ENCODE measurements around the gene RAB43.

RAB43 gene

DNA sequence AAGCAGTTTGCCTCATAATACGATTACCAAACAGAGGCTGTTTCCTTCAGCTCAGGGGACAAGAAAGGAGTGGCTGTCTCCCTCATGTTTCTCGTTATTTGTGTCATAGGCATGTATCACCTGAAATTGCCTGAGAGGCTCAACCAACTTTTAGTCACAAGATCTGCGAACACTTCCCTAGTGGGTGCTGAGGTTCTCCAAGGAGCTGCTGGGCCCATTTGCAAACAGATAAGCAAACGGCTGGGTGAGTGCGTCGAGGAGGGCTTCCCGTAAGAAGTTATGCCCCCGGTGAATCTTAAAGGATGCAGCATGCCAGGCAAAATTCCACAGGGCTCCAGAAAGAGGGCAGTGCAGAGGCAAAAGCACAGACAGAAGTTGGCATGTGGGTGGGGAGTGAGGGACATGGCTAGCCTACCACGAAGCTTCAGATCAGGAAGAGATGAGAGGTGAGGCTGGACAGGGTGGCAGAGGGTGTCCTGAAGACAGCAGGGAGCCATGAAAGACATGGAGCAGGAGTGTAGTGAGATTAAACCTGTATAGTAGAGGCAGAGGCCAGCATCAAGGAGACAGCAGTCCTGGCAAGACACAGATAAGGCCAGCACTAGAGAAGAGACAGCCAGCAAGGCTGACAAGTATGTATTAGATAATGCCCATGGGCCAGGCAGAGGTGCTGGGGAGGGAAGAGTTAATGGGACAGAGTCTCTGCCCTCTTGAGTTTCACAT lies 65.0 kb downstream of the RAB43 start:
- FAIRE-seq (no peak), DNase-seq (ENCODE audit: insufficient read length, low spot score) (no peak)
- TF ChIP-seq TAF1 (IDR thresholded peaks at IDR 0.05; ENCODE audit: low read depth, low read length): no peak

DNA sequence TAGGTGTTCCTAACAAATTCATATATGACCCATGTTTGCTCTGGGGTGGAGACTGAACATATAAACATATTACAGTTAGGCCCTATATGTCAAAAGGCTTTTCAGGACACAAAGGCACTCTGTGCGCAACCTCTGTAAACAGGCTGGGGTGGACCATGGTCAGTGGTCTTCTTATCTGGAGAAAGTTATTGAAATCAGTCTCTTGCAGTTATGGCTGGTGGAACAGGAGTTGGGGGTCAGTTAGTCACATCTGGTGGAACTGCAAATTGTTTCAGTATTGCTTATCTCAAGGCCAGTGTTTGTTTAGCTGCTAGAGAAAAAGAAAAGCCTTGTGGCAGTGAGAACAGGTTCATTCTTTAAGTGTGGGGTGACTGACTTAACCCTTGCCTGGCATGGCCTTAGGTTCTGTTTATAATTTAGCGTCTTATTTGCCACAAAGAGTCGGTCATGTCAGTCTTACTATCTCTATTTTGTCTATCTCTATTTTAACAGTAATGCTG lies 66.9 kb downstream of the RAB43 start:
- no peak for DNase-seq (ENCODE audit: insufficient read length, low spot score)
- TF ChIP-seq POLR2AphosphoS5 (IDR thresholded peaks at IDR 0.05; ENCODE audit: low read depth, low read length) (no peak), PAX5 (IDR thresholded peaks at IDR 0.05; ENCODE audit: insufficient read depth, low read length, severe bottlenecking) (no peak), POLR2A (IDR thresholded peaks at IDR 0.05; ENCODE audit: low read depth, low read length) (no peak), POU2F2 (IDR thresholded peaks at IDR 0.05; ENCODE audit: low read depth, low read length) (no peak), SPI1 (IDR thresholded peaks at IDR 0.05; ENCODE audit: low read depth, low read length) (no peak), TAF1 (IDR thresholded peaks at IDR 0.05; ENCODE audit: low read depth, low read length) (no peak)
- no peak for FAIRE-seq

DNA sequence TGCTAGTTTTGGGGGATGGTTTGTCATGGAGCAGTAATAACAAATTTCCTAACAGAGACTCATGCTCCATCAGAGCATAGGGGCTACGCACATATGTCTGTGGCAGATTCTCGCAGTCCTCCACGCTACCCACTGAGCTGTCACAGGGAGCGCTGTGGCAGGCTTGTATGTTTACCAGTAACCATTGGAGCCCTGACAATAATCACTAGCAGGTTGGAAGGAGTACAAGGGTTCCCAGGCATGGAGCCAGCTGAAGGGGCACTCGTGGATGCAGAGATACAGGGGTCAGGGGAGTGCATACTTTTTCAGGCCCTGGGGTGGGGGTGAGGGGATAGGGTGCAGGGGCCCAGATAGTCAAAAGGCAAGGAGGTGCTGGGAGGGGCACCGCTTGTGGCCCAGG lies 68.9 kb downstream of the RAB43 start:
- FAIRE-seq (no peak), DNase-seq (ENCODE audit: insufficient read length, low spot score) (no peak)
- TF ChIP-seq TAF1 (IDR thresholded peaks at IDR 0.05; ENCODE audit: low read depth, low read length) (no peak), POLR2A (IDR thresholded peaks at IDR 0.05; ENCODE audit: low read depth, low read length) (no peak), POU2F2 (IDR thresholded peaks at IDR 0.05; ENCODE audit: low read depth, low read length) (no peak)

DNA sequence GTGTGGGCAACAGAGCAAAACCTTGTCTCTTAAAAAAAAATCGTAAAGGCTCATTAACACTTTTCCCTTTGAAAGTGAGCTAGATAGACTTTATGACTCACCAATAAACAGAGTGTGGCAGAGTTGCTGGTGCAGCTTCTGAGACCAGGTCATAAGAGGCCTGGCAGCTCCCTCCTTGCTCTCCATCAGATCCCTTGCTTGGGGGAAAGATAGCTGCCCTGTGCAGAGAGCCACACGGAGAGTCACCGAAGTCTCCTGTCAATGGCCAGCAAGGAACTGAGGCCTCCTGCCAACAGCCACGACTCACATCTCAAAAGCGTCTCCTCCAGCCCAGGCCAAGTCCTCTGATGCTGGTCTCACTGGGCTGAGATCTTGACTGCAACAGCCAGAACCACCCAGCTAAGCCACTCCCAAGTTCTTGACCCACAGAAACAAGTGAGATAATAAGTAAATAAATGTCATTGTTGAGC lies 69.7 kb downstream of the RAB43 start:
- TF ChIP-seq TAF1 (IDR thresholded peaks at IDR 0.05; ENCODE audit: low read depth, low read length) (no peak), POLR2A (IDR thresholded peaks at IDR 0.05; ENCODE audit: low read depth, low read length) (no peak), SPI1 (IDR thresholded peaks at IDR 0.05; ENCODE audit: low read depth, low read length) (no peak), PAX5 (IDR thresholded peaks at IDR 0.05; ENCODE audit: insufficient read depth, low read length, severe bottlenecking) (no peak), POU2F2 (IDR thresholded peaks at IDR 0.05; ENCODE audit: low read depth, low read length) (no peak), POLR2AphosphoS5 (IDR thresholded peaks at IDR 0.05; ENCODE audit: low read depth, low read length) (no peak)
- DNase-seq (ENCODE audit: insufficient read length, low spot score): no peak
- no peak for FAIRE-seq

DNA sequence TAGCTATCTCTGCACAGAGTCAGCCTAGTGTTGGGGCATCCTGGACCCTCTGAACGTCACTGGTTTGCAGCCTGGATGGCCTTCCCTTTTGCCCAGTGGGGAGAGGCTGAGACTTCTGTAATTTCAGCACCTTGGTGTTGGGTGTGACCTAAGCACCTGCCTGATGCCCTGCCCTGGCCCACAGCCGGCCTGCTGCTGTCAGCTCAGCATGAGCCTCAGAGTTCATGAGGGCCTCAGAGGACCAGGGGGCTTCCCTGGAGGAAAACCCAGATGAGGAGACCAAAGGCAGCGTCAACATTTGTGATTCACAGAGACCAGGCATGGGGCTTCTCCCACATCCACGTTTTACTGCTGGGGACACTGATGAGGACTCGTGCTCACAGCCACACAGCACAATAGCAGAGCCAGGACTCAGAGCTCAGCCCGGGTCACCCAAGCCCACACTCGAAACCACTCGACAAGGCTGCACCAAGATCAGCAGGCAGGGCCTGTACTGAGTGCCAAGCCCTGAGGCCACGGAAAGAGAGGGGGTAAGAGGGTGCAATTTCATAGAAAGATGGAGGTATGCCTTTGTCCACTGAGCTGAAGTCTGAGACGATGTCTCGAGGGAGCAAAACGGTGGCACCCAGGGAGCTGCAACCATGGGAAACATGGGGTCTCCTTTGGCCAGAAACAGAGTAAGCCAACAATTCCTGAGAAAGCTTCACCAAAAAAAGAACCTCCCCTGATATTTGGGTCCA lies 70.9 kb downstream of the RAB43 start:
- no peak for FAIRE-seq
- no peak for TF ChIP-seq PAX5 (IDR thresholded peaks at IDR 0.05; ENCODE audit: insufficient read depth, low read length, severe bottlenecking)
- no peak for TF ChIP-seq POLR2A (IDR thresholded peaks at IDR 0.05; ENCODE audit: low read depth, low read length)
- no peak for TF ChIP-seq POLR2AphosphoS5 (IDR thresholded peaks at IDR 0.05; ENCODE audit: low read depth, low read length)
- TF ChIP-seq POU2F2 (IDR thresholded peaks at IDR 0.05; ENCODE audit: low read depth, low read length): no peak
- no peak for TF ChIP-seq TAF1 (IDR thresholded peaks at IDR 0.05; ENCODE audit: low read depth, low read length)
- no peak for TF ChIP-seq SPI1 (IDR thresholded peaks at IDR 0.05; ENCODE audit: low read depth, low read length)
- no peak for DNase-seq (ENCODE audit: insufficient read length, low spot score)

DNA sequence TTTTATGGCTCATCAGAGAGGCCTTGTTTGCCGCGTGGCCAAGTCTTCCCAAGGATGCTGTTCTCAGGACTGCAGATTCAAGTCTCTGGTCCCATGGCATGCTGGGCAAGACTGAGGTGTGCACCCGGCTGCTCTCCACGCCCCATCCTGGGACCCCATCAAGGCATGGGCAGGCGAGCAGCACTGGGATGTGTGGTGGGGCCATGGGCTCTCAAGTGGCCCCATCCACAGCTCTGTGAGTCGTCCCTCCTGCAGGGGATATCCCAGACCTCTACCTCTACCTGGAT lies 74.1 kb downstream of the RAB43 start:
- TF ChIP-seq TAF1 (IDR thresholded peaks at IDR 0.05; ENCODE audit: low read depth, low read length) (no peak), POU2F2 (IDR thresholded peaks at IDR 0.05; ENCODE audit: low read depth, low read length) (no peak), POLR2A (IDR thresholded peaks at IDR 0.05; ENCODE audit: low read depth, low read length) (no peak), POLR2AphosphoS5 (IDR thresholded peaks at IDR 0.05; ENCODE audit: low read depth, low read length) (no peak), SPI1 (IDR thresholded peaks at IDR 0.05; ENCODE audit: low read depth, low read length) (no peak), PAX5 (IDR thresholded peaks at IDR 0.05; ENCODE audit: insufficient read depth, low read length, severe bottlenecking) (no peak)
- DNase-seq (ENCODE audit: insufficient read length, low spot score): no peak
- no peak for FAIRE-seq

DNA sequence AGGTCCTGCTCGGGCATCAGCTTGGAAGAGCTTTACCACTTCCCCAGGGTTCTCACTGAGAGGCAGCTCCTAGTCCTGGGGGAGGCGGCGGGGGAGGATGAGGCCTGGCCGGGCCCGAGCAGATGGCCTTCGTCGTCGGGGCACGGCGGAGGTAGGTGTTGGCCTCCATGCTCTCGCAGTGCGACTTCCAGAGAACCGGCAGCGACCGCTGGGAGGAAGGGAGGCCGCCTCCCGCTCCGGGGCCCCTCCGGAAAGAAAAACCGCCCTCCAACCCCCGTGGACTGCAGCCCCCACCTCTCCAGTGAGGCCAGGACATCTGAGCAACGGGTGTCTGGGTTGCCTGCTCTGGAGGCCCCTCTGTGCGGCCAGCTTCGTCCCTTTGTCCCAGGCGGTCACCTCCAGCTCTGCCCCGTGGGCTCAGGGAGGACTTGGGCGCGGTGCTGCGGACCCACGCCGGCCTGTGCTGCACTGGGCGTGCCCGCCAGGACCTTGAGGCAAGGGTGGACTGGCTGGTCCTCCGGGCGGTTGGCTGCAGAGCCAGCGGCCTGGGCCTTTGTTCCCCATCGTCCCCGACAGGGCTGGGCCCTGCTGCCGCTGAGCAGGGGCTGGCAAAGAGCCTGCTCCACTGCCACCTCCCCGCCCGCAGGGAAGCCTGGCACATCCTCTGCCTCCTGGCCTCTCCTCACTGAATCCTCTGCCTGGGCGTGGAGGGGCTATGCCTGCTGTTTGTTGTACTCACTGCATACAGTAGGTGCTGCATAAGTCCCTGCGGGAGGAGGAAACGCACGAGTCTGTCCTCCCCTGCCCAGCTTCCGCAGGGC lies 74.7 kb downstream of the RAB43 start:
- DNase-seq (ENCODE audit: insufficient read length, low spot score) (no peak), FAIRE-seq (no peak)
- TF ChIP-seq POLR2AphosphoS5 (IDR thresholded peaks at IDR 0.05; ENCODE audit: low read depth, low read length) (no peak), PAX5 (IDR thresholded peaks at IDR 0.05; ENCODE audit: insufficient read depth, low read length, severe bottlenecking) (no peak), TAF1 (IDR thresholded peaks at IDR 0.05; ENCODE audit: low read depth, low read length) (no peak), SPI1 (IDR thresholded peaks at IDR 0.05; ENCODE audit: low read depth, low read length) (no peak), POU2F2 (IDR thresholded peaks at IDR 0.05; ENCODE audit: low read depth, low read length) (no peak), POLR2A (IDR thresholded peaks at IDR 0.05; ENCODE audit: low read depth, low read length) (no peak)

DNA sequence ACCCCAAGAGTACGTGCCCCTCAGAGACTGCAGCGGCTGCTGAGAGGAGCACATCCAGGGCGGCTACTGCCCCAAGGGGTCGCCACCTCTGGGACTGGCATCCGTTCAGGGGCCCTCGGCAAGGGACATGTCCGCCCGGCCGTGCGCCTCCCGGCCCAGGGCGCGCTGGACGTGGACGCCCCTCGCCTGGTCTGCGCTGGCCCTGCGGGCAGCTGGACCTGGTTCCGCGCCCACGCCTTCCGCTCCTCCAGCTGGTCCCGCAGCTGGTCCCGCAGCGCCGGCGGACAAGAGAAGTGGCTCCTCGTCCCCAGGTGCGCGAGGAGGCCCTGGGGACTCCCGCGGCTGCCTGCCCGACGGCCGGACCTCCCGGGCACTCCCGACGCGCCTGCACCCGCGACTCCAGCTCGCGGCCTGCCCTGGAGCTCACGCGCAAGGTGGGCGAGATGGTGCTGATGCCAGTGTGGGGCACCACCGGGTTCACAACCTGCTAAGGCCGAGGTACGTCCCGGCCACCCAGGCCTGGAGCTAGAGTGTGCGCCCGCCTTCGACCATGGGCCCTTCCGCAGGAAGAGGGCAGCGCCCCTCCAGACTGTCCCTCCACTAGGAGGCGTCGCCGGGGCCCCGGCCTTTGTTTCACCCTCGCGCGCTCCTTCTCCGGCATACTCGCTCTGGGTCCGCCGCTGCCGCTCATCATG lies 75.4 kb downstream of the RAB43 start:
- FAIRE-seq (no peak), DNase-seq (ENCODE audit: insufficient read length, low spot score) (no peak)
- no peak for TF ChIP-seq POLR2AphosphoS5 (IDR thresholded peaks at IDR 0.05; ENCODE audit: low read depth, low read length)
- TF ChIP-seq POU2F2 (IDR thresholded peaks at IDR 0.05; ENCODE audit: low read depth, low read length): no peak
- no peak for TF ChIP-seq POLR2A (IDR thresholded peaks at IDR 0.05; ENCODE audit: low read depth, low read length)
- no peak for TF ChIP-seq PAX5 (IDR thresholded peaks at IDR 0.05; ENCODE audit: insufficient read depth, low read length, severe bottlenecking)
- no peak for TF ChIP-seq SPI1 (IDR thresholded peaks at IDR 0.05; ENCODE audit: low read depth, low read length)
- no peak for TF ChIP-seq TAF1 (IDR thresholded peaks at IDR 0.05; ENCODE audit: low read depth, low read length)

DNA sequence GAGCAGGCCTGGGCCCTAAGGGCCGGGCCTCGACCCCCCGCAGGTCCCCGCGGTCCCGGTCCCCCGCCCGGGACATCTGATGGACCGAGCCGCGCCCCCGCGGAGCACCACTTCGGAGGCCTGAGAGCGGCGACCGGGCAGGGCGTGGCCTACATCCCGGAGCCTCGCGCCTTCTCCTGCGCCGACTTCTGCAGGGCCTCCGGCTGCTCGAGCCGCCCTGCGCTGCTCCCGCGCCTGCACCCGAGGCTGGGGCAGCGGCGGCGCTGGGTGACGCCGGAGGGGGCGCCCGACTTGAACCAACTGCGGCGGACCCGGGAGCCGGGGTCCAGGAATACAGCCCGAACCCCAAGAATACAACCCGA lies 75.9 kb downstream of the RAB43 start:
- DNase-seq (ENCODE audit: insufficient read length, low spot score): no peak
- TF ChIP-seq SPI1 (IDR thresholded peaks at IDR 0.05; ENCODE audit: low read depth, low read length) (no peak), POLR2AphosphoS5 (IDR thresholded peaks at IDR 0.05; ENCODE audit: low read depth, low read length) (no peak), PAX5 (IDR thresholded peaks at IDR 0.05; ENCODE audit: insufficient read depth, low read length, severe bottlenecking) (no peak), POLR2A (IDR thresholded peaks at IDR 0.05; ENCODE audit: low read depth, low read length) (no peak), TAF1 (IDR thresholded peaks at IDR 0.05; ENCODE audit: low read depth, low read length) (no peak), POU2F2 (IDR thresholded peaks at IDR 0.05; ENCODE audit: low read depth, low read length) (no peak)
- FAIRE-seq: no peak
